ENCODE results near the gene SLC22A7.

DNA sequence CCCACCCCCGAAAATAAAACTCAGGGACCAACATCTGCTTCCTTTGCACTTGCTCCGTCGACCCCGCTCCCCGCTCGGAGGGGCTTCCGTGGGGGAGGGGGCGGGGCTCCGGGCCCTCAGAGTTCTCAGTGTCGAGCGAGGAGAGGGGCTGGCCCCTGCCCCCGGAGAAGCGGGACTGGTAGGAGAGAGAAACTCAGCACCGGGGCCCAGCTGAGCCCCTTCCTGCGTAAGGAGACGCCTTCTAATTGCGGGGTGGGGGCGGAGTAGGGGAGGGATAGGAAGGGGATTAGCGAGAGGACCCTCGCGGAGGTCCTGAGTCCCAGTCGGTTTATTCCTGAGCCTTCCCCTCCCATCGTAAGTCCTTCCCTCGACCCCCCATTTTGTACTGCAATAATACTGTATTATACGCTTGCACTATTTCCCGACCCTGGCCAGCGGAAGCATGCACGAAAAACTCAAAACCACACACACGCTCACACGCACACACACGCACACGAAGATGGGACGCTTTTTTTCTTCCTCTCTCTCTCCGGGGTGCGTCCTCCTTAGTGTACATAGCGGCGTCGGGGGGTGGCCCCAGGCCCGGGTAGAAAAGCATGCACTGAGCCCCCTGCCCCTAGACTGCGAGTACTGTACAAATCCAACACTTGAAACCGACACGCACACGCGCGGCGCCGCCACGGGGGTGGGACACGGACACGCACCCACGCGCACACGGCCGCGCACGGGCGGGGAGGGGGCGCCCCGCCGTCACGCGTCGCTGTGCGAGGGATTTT is 22.1 kb upstream of the SLC22A7 start:
- TF ChIP-seq, protein P1, sequence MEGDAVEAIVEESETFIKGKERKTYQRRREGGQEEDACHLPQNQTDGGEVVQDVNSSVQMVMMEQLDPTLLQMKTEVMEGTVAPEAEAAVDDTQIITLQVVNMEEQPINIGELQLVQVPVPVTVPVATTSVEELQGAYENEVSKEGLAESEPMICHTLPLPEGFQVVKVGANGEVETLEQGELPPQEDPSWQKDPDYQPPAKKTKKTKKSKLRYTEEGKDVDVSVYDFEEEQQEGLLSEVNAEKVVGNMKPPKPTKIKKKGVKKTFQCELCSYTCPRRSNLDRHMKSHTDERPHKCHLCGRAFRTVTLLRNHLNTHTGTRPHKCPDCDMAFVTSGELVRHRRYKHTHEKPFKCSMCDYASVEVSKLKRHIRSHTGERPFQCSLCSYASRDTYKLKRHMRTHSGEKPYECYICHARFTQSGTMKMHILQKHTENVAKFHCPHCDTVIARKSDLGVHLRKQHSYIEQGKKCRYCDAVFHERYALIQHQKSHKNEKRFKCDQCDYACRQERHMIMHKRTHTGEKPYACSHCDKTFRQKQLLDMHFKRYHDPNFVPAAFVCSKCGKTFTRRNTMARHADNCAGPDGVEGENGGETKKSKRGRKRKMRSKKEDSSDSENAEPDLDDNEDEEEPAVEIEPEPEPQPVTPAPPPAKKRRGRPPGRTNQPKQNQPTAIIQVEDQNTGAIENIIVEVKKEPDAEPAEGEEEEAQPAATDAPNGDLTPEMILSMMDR (IDR thresholded peaks at IDR 0.05; ENCODE audit: low read length) = no peak
- TF ChIP-seq EZH2 (optimal IDR thresholded peaks at IDR 0.05; ENCODE audit: low read depth, low read length) = no peak
